K562 (cell line): ENCODE data around the gene RNF175. TPM values are rescaled to one million over a fixed set of nuclear protein-coding genes. Genes with fewer than 3 reads are reported as not detected.

Experiments
- ATAC-seq: fragments of 200-7000 bp; cut with Tn5 transposase; 3 replicates; pipeline ENCODE4 v1.9.1; 2020; ENCODE audit warnings: moderate library complexity
- BruUV-seq: library from RNA; stranded (reverse); fragments of 400-500 nt; replicated peaks from 2 replicates; lab custom pipeline; 2021; lab: Mats Ljungman, UMichigan
- CTCF ChIA-PET: fragments of 300-600 bp; formaldehyde crosslinking; extraction: SDS; loops from one replicate; lab custom pipeline; 2021; ENCODE audit warnings: low intra/inter-chr PET ratio; lab: Yijun Ruan, JAX
- POLR2A ChIA-PET: fragments of 300-600, 350-650 bp; sonication (Branson Sonifier 250); formaldehyde crosslinking; extraction: SDS; loops from one replicate; lab custom pipeline; 2021; ENCODE audit warnings: antibody characterized with exemption, inconsistent platforms; lab: Yijun Ruan, JAX
- DNase-seq, 4 experiments: peaks; one replicate each; pipeline versions ENCODE4 v3.0.0 to v3.0.0-alpha.2; 2011 to 2018; ENCODE audit warnings: low spot score in 3 of 4, mixed read lengths in 3 of 4; ENCODE audit errors: extremely low read depth in 1 of 4
- FAIRE-seq: peaks from 2 replicates; lab custom pipeline; 2011; peaks lifted over from hg19 to GRCh38; lab: Jason Lieb, UNC
- H2AFZ ChIP-seq: 2 replicates; pipeline ENCODE4 v1.6.0; 2011; ENCODE audit warnings: low read depth, low read length, control low read depth, inconsistent platforms
- H3K27ac ChIP-seq: fragments of 200-600 bp; 3 replicates; pipeline ENCODE4 v1.8.0; 2011; ENCODE audit warnings: low read depth, mild to moderate bottlenecking, control low read depth, inconsistent platforms, low read length, moderate library complexity, mixed read lengths; ENCODE audit errors: extremely low read depth
- H3K27me3 ChIP-seq, 2 experiments: fragments of 300-600 bp in 1 of 2; 2 replicates in 1 of 2; 3 replicates in 1 of 2; pipeline versions ENCODE4 v1.6.0 to v1.8.0; 2011; ENCODE audit warnings: inconsistent platforms in 2 of 2, low read length in 2 of 2, mild to moderate bottlenecking in 1 of 2, mixed read lengths in 1 of 2, moderate library complexity in 1 of 2; ENCODE audit not compliant: control insufficient read depth in 2 of 2, insufficient read depth in 2 of 2
- H3K36me3 ChIP-seq: fragments of 300-600 bp; 3 replicates; pipeline ENCODE4 v1.8.0; 2011; ENCODE audit warnings: mild to moderate bottlenecking, low read length, inconsistent platforms; ENCODE audit not compliant: control insufficient read depth, insufficient read depth
- H3K4me1 ChIP-seq, 2 experiments: fragments of 200-600 bp in 1 of 2; replicated peaks in 1 of 2; 2 replicates in 1 of 2; 3 replicates in 1 of 2; pipeline versions ENCODE4 v1.5.1 to v1.8.0; 2011; ENCODE audit warnings: inconsistent platforms in 2 of 2, low read length in 2 of 2, mild to moderate bottlenecking in 1 of 2, mixed read lengths in 1 of 2, moderate library complexity in 1 of 2; ENCODE audit not compliant: control insufficient read depth in 2 of 2, insufficient read depth in 2 of 2
- H3K4me2 ChIP-seq: 2 replicates; pipeline ENCODE4 v1.6.1; 2011; ENCODE audit warnings: low read length, control low read depth, inconsistent platforms, mixed read lengths; ENCODE audit not compliant: insufficient read depth
- H3K4me3 ChIP-seq: fragments of 200-600 bp; sonication (generic), shearing (Covaris generic); 2 replicates; pipeline ENCODE4 v1.5.1; 2016; ENCODE audit warnings: control low read depth, inconsistent platforms
- H3K79me2 ChIP-seq: fragments of 200-600 bp; 3 replicates; pipeline ENCODE4 v1.8.0; 2011; ENCODE audit warnings: low read length, inconsistent platforms; ENCODE audit not compliant: control insufficient read depth, insufficient read depth
- H3K9ac ChIP-seq, 2 experiments: 2 replicates each; pipeline versions ENCODE4 v1.6.0 to v1.6.1; 2011; ENCODE audit warnings: low read depth in 2 of 2, low read length in 2 of 2, control low read depth in 1 of 2, inconsistent platforms in 1 of 2, mild to moderate bottlenecking in 1 of 2, mixed read lengths in 1 of 2; ENCODE audit not compliant: insufficient read depth in 1 of 2
- H3K9me1 ChIP-seq: one replicate; pipeline ENCODE4 v1.6.0; 2011; ENCODE audit warnings: inconsistent platforms, mild to moderate bottlenecking, low read length, moderate library complexity; ENCODE audit not compliant: control insufficient read depth, insufficient read depth
- H3K9me3 ChIP-seq: replicated peaks from 2 replicates; pipeline ENCODE4 v1.5.1; 2011; ENCODE audit warnings: low read depth, low read length, inconsistent platforms; ENCODE audit not compliant: control insufficient read depth, insufficient read depth
- H4K20me1 ChIP-seq: replicated peaks from 2 replicates; pipeline ENCODE4 v1.6.1; 2011; ENCODE audit warnings: low read length, inconsistent platforms, mixed read lengths; ENCODE audit not compliant: control insufficient read depth, insufficient read depth
- EWSR1 ChIP-seq: fragments of 450-650 bp; IDR thresholded peaks from 2 replicates; pipeline ENCODE4 v1.6.1; 2018; ENCODE audit warnings: borderline replicate concordance, mild to moderate bottlenecking, low read depth, moderate library complexity; ENCODE audit not compliant: partially characterized antibody
- GMEB1 ChIP-seq: fragments of 250-450 bp; sonication (Bioruptor Pico); IDR thresholded peaks from 2 replicates; pipeline ENCODE4 v1.4.0; 2020; ENCODE audit warnings: mild to moderate bottlenecking
- SIRT6 ChIP-seq: IDR thresholded peaks from one replicate; pipeline ENCODE4 v1.6.1; 2012; ENCODE audit warnings: low read depth, mild to moderate bottlenecking, control low read depth, inconsistent platforms, low read length, moderate library complexity
- SRF ChIP-seq, 2 experiments: fragments of 250-450, 450-650 bp in 1 of 2; sonication (Bioruptor Pico) in 1 of 2; sonication (generic) in 1 of 2; formaldehyde crosslinking; IDR thresholded peaks; 2 replicates each; pipeline versions ENCODE4 v1.5.0 to v1.5.1; 2020 to 2022; ENCODE audit warnings: mild to moderate bottlenecking in 1 of 2, missing genetic modification reagents in 1 of 2
- TEAD4 ChIP-seq, 2 experiments: sonication (generic) in 1 of 2; formaldehyde crosslinking in 1 of 2; IDR thresholded peaks; 2 replicates each; pipeline versions ENCODE4 v1.6.1 to v1.8.0; 2012 to 2022; ENCODE audit warnings: borderline replicate concordance in 1 of 2, inconsistent platforms in 1 of 2, low read length in 1 of 2, mild to moderate bottlenecking in 1 of 2, missing genetic modification reagents in 1 of 2
- THAP7 ChIP-seq: fragments of 250-450 bp; sonication (Bioruptor Pico); IDR thresholded peaks from 2 replicates; pipeline ENCODE4 v1.5.0; 2021
- ZNF507 ChIP-seq: conservative IDR thresholded peaks from 2 replicates; pipeline ENCODE4 v1.6.1; 2017; ENCODE audit warnings: missing genetic modification characterization, missing compliant biosample characterization
- WGBS: fragments of 100-300 bp; shearing (Covaris generic); methylation state at CpG from one replicate; pipeline ENCODE4 v1.1.6; 2016; ENCODE audit warnings: low coverage, mixed read lengths; ENCODE audit not compliant: insufficient coverage; ENCODE audit errors: missing lambda C conversion rate; 5-methylcytosine and 5-hydroxymethylcytosine counted together
- in situ Hi-C: fragments of 300-500 bp; cut with MboI; formaldehyde crosslinking; loops from 4 replicates; pipeline ENCODE4 v1.15.0; 2018; ENCODE audit warnings: inconsistent platforms, mixed read lengths
- intact Hi-C: fragments of 100-400 bp; cut with micrococcal nuclease; formaldehyde crosslinking; loops from 2 replicates; pipeline ENCODE4 v1.14.2; 2022
- polyA plus RNA-seq, 8 experiments: library from polyadenylated mRNA; depleted of rRNA in 4 of 8; stranded (reverse) in 5 of 8; unstranded in 3 of 8; fragments of >200 nt; fragmentation: Nextera tagmentation in 2 of 8; fragmentation: Illumina TruSeq in 1 of 8; extraction: Ambion mirVana in 2 of 8; extraction: Trizol in 1 of 8; gene quantifications; 2 replicates each; pipeline versions ENCODE4 v1.2.1 to v1.2.3, GENCODE V29; 2011 to 2014; ENCODE audit warnings: inconsistent platforms in 1 of 8, missing spikeins in 1 of 8
- total RNA-seq, 7 experiments: library from RNA; depleted of rRNA in 6 of 7; stranded (reverse); fragments of >200 nt in 6 of 7; fragmentation: Illumina TruSeq in 2 of 7; extraction: Trizol in 2 of 7; gene quantifications; 2 replicates each; pipeline versions ENCODE4 v1.2.1 to v1.2.3, GENCODE V29; 2011 to 2021; ENCODE audit warnings: low replicate concordance in 1 of 7
- TF ChIP-seq, protein P1 (sequence below): fragments of 450-650 bp; IDR thresholded peaks from 2 replicates; pipeline ENCODE4 v1.6.1; 2016; ENCODE audit warnings: low read depth
- TF ChIP-seq, protein P2 (sequence below): fragments of 450-650 bp; IDR thresholded peaks from 2 replicates; pipeline ENCODE4 v1.6.1; 2016

The RNF175 gene
- total and polyA plus RNA-seq, 9 of the 15 experiments (the other 6 are each of a cell fraction or from before 2014, with no cell fraction given), result not detected

GRCh38 chr4:153788051-153788412, 28.2 kb upstream of the RNF175 start:
- H3K27me3 ChIP-seq, result peaks cover 35 to 58% of the 10 kb centered on the region in 2 experiments

More at GRCh38 chr4:153788051-153788412, 28.2 kb upstream of the RNF175 start:
- no TSS peak for BruUV-seq
- WGBS, result 2% methylated on average over 15 of the region's 15 CpGs
- in situ Hi-C loops, result no loop called here
- FAIRE-seq (no peak), ATAC-seq (no peak), DNase-seq (no peak)
- CTCF ChIA-PET, result no interaction called here
- Histone ChIP-seq H3K27ac (no peak overlapping the region), H3K4me3 (no peak overlapping the region), H3K4me2 (no peak overlapping the region), H3K4me1 (peaks cover 3 to 30% of the 10 kb centered on the region in 2 experiments; a peak in 4 of 5 replicates), H3K9me3 (no peaks in the 10 kb centered on the region), H3K36me3 (no peaks in the 10 kb centered on the region), H3K9ac (no peak overlapping the region), H3K79me2 (no peaks in the 10 kb centered on the region), H2AFZ (no peak overlapping the region), H3K9me1 (no peaks in the 10 kb centered on the region), H4K20me1 (peaks cover 3% of the 10 kb centered on the region; the same call in 1 of the 2 replicates)
- intact Hi-C loops, result loop anchor here (10.0 kb wide), 1 partner anchor 527 kb away; no protein-coding TSS in a partner anchor
- TF ChIP-seq, protein P1, sequence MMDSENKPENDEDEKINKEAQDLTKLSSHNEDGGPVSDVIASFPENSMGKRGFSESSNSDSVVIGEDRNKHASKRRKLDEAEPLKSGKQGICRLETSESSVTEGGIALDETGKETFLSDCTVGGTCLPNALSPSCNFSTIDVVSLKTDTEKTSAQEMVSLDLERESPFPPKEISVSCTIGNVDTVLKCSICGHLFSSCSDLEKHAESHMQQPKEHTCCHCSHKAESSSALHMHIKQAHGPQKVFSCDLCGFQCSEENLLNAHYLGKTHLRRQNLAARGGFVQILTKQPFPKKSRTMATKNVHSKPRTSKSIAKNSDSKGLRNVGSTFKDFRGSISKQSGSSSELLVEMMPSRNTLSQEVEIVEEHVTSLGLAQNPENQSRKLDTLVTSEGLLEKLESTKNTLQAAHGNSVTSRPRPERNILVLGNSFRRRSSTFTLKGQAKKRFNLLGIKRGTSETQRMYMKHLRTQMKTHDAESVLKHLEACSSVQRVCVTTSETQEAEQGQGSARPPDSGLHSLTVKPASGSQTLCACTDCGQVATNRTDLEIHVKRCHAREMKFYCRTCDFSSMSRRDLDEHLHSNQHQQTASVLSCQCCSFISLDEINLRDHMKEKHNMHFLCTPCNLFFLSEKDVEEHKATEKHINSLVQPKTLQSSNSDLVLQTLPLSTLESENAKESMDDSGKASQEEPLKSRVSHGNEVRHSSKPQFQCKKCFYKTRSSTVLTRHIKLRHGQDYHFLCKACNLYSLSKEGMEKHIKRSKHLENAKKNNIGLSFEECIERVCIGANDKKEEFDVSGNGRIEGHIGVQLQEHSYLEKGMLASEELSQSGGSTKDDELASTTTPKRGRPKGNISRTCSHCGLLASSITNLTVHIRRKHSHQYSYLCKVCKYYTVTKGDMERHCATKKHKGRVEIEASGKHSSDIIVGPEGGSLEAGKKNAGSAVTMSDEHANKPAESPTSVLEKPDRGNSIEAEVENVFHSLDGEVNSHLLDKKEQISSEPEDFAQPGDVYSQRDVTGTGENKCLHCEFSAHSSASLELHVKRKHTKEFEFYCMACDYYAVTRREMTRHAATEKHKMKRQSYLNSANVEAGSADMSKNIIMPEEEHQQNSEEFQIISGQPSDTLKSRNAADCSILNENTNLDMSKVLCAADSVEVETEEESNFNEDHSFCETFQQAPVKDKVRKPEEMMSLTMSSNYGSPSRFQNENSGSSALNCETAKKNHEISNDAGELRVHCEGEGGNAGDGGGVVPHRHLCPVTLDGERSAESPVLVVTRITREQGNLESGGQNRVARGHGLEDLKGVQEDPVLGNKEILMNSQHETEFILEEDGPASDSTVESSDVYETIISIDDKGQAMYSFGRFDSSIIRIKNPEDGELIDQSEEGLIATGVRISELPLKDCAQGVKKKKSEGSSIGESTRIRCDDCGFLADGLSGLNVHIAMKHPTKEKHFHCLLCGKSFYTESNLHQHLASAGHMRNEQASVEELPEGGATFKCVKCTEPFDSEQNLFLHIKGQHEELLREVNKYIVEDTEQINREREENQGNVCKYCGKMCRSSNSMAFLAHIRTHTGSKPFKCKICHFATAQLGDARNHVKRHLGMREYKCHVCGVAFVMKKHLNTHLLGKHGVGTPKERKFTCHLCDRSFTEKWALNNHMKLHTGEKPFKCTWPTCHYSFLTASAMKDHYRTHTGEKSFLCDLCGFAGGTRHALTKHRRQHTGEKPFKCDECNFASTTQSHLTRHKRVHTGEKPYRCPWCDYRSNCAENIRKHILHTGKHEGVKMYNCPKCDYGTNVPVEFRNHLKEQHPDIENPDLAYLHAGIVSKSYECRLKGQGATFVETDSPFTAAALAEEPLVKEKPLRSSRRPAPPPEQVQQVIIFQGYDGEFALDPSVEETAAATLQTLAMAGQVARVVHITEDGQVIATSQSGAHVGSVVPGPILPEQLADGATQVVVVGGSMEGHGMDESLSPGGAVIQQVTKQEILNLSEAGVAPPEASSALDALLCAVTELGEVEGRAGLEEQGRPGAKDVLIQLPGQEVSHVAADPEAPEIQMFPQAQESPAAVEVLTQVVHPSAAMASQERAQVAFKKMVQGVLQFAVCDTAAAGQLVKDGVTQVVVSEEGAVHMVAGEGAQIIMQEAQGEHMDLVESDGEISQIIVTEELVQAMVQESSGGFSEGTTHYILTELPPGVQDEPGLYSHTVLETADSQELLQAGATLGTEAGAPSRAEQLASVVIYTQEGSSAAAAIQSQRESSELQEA, result no peak
- no peak for TF ChIP-seq ZNF507
- no peak for TF ChIP-seq EWSR1
- TF ChIP-seq GMEB1 (CRISPR knock-in tag), result no peak
- TF ChIP-seq SRF (CRISPR knock-in tag; IDR thresholded peaks at IDR 0.05), result no peak
- no peak for TF ChIP-seq THAP7 (CRISPR knock-in tag)
- TF ChIP-seq SIRT6, result no peak
- TF ChIP-seq TEAD4 (IDR thresholded peaks at IDR 0.05; ENCODE audit: low read length), result no peak
- TF ChIP-seq TEAD4 (CRISPR knock-in tag; IDR thresholded peaks at IDR 0.05; ENCODE audit: borderline replicate concordance), result no peak
- TF ChIP-seq, protein P2, sequence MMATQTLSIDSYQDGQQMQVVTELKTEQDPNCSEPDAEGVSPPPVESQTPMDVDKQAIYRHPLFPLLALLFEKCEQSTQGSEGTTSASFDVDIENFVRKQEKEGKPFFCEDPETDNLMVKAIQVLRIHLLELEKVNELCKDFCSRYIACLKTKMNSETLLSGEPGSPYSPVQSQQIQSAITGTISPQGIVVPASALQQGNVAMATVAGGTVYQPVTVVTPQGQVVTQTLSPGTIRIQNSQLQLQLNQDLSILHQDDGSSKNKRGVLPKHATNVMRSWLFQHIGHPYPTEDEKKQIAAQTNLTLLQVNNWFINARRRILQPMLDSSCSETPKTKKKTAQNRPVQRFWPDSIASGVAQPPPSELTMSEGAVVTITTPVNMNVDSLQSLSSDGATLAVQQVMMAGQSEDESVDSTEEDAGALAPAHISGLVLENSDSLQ, result no peak
- POLR2A ChIA-PET, result no interaction called here
